ENCODE results near the gene RPL3. TPM values are rescaled to one million over a fixed set of nuclear protein-coding genes. Genes with fewer than 3 reads are reported as not detected.

The RPL3 gene
- total and polyA plus RNA-seq, 4 donors = 580 to 1,767 (median 1,184) TPM

DNA sequence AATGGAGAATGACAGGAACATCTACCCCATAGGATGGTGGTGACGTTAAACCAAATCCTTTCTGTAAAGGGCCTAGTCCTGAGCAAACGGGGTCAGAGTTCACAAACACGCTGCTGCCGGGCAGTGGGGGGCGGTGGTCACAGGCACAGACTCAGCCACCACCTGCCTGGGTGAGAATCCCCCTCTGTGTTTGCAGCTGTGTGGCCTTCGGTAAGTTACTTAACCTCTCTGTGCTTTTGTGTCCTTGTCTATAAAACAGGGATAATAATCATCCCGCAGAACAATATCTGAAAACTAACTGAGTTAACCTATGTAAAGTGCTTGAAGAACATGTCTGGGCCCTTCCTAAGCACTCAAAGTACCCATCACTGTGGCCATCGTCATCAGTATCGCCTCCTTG lies 48.6 kb downstream of the RPL3 start:
- no peaks in the 10 kb centered on the region for H3K27me3 ChIP-seq (ENCODE audit: control insufficient read depth in 4 of 4, insufficient read depth in 4 of 4, low read length in 3 of 4)
- H3K9me3 ChIP-seq (ENCODE audit: control insufficient read depth in 4 of 4, low read length in 3 of 4) = no peaks in the 10 kb centered on the region
- H3K36me3 ChIP-seq (ENCODE audit: control insufficient read depth in 4 of 4, insufficient read depth in 3 of 4, low read depth in 1 of 4, low read length in 3 of 4) = no peaks in the 10 kb centered on the region
- no peaks in the 10 kb centered on the region for H3K4me1 ChIP-seq (ENCODE audit: control insufficient read depth in 4 of 4, insufficient read depth in 4 of 4, low read length in 3 of 4)
- no peak overlapping the region for H3K27ac ChIP-seq (ENCODE audit: low read depth in 1 of 2, low read length in 2 of 2)
- WGBS = 90% methylated on average over 9 of the region's 9 CpGs
- H3K4me3 ChIP-seq (ENCODE audit: low read depth in 1 of 3, low read length in 3 of 3) = no peak overlapping the region
- no peak overlapping the region for H3K9ac ChIP-seq (ENCODE audit: low read depth in 1 of 2, low read length in 2 of 2)
- DNase-seq (ENCODE audit: low spot score) = no peak
- TF ChIP-seq, protein P1, sequence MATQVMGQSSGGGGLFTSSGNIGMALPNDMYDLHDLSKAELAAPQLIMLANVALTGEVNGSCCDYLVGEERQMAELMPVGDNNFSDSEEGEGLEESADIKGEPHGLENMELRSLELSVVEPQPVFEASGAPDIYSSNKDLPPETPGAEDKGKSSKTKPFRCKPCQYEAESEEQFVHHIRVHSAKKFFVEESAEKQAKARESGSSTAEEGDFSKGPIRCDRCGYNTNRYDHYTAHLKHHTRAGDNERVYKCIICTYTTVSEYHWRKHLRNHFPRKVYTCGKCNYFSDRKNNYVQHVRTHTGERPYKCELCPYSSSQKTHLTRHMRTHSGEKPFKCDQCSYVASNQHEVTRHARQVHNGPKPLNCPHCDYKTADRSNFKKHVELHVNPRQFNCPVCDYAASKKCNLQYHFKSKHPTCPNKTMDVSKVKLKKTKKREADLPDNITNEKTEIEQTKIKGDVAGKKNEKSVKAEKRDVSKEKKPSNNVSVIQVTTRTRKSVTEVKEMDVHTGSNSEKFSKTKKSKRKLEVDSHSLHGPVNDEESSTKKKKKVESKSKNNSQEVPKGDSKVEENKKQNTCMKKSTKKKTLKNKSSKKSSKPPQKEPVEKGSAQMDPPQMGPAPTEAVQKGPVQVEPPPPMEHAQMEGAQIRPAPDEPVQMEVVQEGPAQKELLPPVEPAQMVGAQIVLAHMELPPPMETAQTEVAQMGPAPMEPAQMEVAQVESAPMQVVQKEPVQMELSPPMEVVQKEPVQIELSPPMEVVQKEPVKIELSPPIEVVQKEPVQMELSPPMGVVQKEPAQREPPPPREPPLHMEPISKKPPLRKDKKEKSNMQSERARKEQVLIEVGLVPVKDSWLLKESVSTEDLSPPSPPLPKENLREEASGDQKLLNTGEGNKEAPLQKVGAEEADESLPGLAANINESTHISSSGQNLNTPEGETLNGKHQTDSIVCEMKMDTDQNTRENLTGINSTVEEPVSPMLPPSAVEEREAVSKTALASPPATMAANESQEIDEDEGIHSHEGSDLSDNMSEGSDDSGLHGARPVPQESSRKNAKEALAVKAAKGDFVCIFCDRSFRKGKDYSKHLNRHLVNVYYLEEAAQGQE (IDR thresholded peaks at IDR 0.05) = no peak
- no peak for TF ChIP-seq FOXA1 (IDR thresholded peaks at IDR 0.05)
- no peak for TF ChIP-seq YY1 (IDR thresholded peaks at IDR 0.05)
- TF ChIP-seq FOXA2 (IDR thresholded peaks at IDR 0.05) = no peak
- TF ChIP-seq TAF1 (conservative IDR thresholded peaks at IDR 0.05) = no peak
- TF ChIP-seq GABPA (IDR thresholded peaks at IDR 0.05 in 1 of 2, conservative IDR thresholded peaks at IDR 0.05 in 1 of 2) = no peak
- TF ChIP-seq, protein P2, sequence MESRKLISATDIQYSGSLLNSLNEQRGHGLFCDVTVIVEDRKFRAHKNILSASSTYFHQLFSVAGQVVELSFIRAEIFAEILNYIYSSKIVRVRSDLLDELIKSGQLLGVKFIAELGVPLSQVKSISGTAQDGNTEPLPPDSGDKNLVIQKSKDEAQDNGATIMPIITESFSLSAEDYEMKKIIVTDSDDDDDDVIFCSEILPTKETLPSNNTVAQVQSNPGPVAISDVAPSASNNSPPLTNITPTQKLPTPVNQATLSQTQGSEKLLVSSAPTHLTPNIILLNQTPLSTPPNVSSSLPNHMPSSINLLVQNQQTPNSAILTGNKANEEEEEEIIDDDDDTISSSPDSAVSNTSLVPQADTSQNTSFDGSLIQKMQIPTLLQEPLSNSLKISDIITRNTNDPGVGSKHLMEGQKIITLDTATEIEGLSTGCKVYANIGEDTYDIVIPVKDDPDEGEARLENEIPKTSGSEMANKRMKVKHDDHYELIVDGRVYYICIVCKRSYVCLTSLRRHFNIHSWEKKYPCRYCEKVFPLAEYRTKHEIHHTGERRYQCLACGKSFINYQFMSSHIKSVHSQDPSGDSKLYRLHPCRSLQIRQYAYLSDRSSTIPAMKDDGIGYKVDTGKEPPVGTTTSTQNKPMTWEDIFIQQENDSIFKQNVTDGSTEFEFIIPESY (IDR thresholded peaks at IDR 0.05) = no peak
- no peak for TF ChIP-seq NR2F2 (IDR thresholded peaks at IDR 0.05)
- no peak for TF ChIP-seq HNF4G (IDR thresholded peaks at IDR 0.05)
- TF ChIP-seq HNF4A (conservative IDR thresholded peaks at IDR 0.05) = no peak
- TF ChIP-seq RAD21 (IDR thresholded peaks at IDR 0.05) = no peak
- TF ChIP-seq, protein P3, sequence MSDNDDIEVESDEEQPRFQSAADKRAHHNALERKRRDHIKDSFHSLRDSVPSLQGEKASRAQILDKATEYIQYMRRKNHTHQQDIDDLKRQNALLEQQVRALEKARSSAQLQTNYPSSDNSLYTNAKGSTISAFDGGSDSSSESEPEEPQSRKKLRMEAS (IDR thresholded peaks at IDR 0.05) = no peak
- no peak for TF ChIP-seq EGR1 (IDR thresholded peaks at IDR 0.05; ENCODE audit: low read depth in 2 of 2)

DNA sequence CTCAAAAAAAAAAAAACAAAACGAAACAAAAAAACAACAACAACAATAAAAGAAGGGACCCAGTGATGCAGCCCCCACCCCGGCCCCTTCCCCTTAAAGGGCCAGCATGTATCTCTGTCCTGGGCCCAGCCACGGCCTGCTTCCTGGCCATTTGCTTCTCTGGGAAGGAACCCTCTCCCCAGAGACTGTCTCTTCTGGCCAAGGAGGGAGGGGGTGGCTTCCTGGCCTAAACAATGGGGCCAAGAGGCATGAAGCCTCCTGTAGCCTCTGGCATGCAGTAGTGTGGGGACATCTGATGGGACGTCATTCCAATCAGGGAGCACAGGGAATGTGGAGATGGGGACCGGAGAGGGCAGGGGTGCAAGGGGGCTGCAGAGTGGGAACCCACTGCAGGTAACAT lies 49.1 kb downstream of the RPL3 start:
- H3K27ac ChIP-seq (ENCODE audit: low read depth in 1 of 2, low read length in 2 of 2) = no peak overlapping the region
- no peaks in the 10 kb centered on the region for H3K9me3 ChIP-seq (ENCODE audit: control insufficient read depth in 4 of 4, low read length in 3 of 4)
- WGBS = 82% methylated on average over 5 of the region's 5 CpGs
- no peaks in the 10 kb centered on the region for H3K27me3 ChIP-seq (ENCODE audit: control insufficient read depth in 4 of 4, insufficient read depth in 4 of 4, low read length in 3 of 4)
- no peaks in the 10 kb centered on the region for H3K36me3 ChIP-seq (ENCODE audit: control insufficient read depth in 4 of 4, insufficient read depth in 3 of 4, low read depth in 1 of 4, low read length in 3 of 4)
- H3K9ac ChIP-seq (ENCODE audit: low read depth in 1 of 2, low read length in 2 of 2) = no peak overlapping the region
- no peaks in the 10 kb centered on the region for H3K4me1 ChIP-seq (ENCODE audit: control insufficient read depth in 4 of 4, insufficient read depth in 4 of 4, low read length in 3 of 4)
- no peak overlapping the region for H3K4me3 ChIP-seq (ENCODE audit: low read depth in 1 of 3, low read length in 3 of 3)
- TF ChIP-seq, protein P2 (IDR thresholded peaks at IDR 0.05) = no peak
- no peak for TF ChIP-seq SP1 (IDR thresholded peaks at IDR 0.05)
- TF ChIP-seq HNF4G (IDR thresholded peaks at IDR 0.05) = no peak
- no peak for TF ChIP-seq RXRA (IDR thresholded peaks at IDR 0.05)
- no peak for TF ChIP-seq FOXA2 (IDR thresholded peaks at IDR 0.05)
- no peak for TF ChIP-seq HNF4A (conservative IDR thresholded peaks at IDR 0.05)
- TF ChIP-seq, protein P1 (IDR thresholded peaks at IDR 0.05) = no peak
- DNase-seq (ENCODE audit: low spot score) = no peak
